Gastrocnemius medialis (tissue), 4 donors: ENCODE data around the gene GNG2. TPM values are rescaled to one million over a fixed set of nuclear protein-coding genes. Genes with fewer than 3 reads are reported as not detected.

Experiments
- ATAC-seq, 2 donors: fragments of 150-250 bp; one replicate each; pipeline ENCODE4 v1.9.1; 2016
- DNase-seq, 2 donors: peaks; one replicate each; pipeline ENCODE4 v3.0.0-alpha.2; 2019
- H3K27ac ChIP-seq, 4 donors: fragments of 200-600 bp; sonication (generic); 1 replicate in 1 of 4; 2 replicates in 3 of 4; pipeline ENCODE4 v1.5.1; 2016 to 2018; ENCODE audit warnings: mild to moderate bottlenecking in 2 of 4, moderate library complexity in 1 of 4
- H3K27me3 ChIP-seq, 3 donors: fragments of 200-600 bp; sonication (generic) in 2 of 3; 1 replicate in 1 of 3; 2 replicates in 2 of 3; pipeline versions ENCODE4 v1.5.1 to v1.6.0; 2016 to 2019; ENCODE audit warnings: mild to moderate bottlenecking in 1 of 3, moderate library complexity in 1 of 3
- H3K36me3 ChIP-seq, 2 donors: fragments of 200-600 bp; sonication (generic) in 1 of 2; one replicate each; pipeline ENCODE4 v1.5.1; 2017 to 2018
- H3K4me1 ChIP-seq, 2 donors: fragments of 200-600 bp; sonication (generic) in 1 of 2; one replicate each; pipeline ENCODE4 v1.5.1; 2016 to 2017; ENCODE audit warnings: mild to moderate bottlenecking in 2 of 2
- H3K4me3 ChIP-seq, 4 donors: fragments of 200-600 bp; sonication (generic) in 3 of 4; 1 replicate in 1 of 4; 2 replicates in 3 of 4; pipeline ENCODE4 v1.5.1; 2016 to 2019; ENCODE audit warnings: mild to moderate bottlenecking in 2 of 4
- H3K9me3 ChIP-seq, 3 donors: fragments of 200-600 bp; sonication (generic) in 2 of 3; 1 replicate in 1 of 3; 2 replicates in 2 of 3; pipeline ENCODE4 v1.5.1; 2016 to 2019
- CTCF ChIP-seq, 5 experiments: fragments of 450-650 bp in 3 of 5; fragments of 200-600 bp in 2 of 5; sonication (generic) in 2 of 5; IDR thresholded peaks in 4 of 5; conservative IDR thresholded peaks in 1 of 5; 1 replicate in 4 of 5; 2 replicates in 1 of 5; pipeline ENCODE4 v1.5.1; 2016 to 2019; ENCODE audit warnings: antibody characterized with exemption in 5 of 5, mild to moderate bottlenecking in 3 of 5, moderate library complexity in 3 of 5
- POLR2A ChIP-seq, 2 donors: fragments of 450-650 bp; IDR thresholded peaks; one replicate each; pipeline ENCODE4 v1.6.1; 2017; ENCODE audit warnings: antibody characterized with exemption in 2 of 2, mild to moderate bottlenecking in 2 of 2, moderate library complexity in 2 of 2
- in situ Hi-C, 4 donors: fragments of 200-750 bp; cut with MboI; loops; one replicate each; pipeline versions ENCODE4 v1.15.0 to v1.8.0; 2017; ENCODE audit warnings: low sequenced_read_pairs in 4 of 4
- intact Hi-C: fragments of 100-400 bp; cut with DNase I; formaldehyde crosslinking; loops from one replicate; pipeline ENCODE4 v1.15.1; 2023; ENCODE audit warnings: low total_unique reads
- total RNA-seq, 4 donors: library from RNA; depleted of rRNA; stranded (reverse); fragments of >200 nt; gene quantifications; one replicate each; pipeline versions ENCODE4 v1.1.0 to v1.2.3, GENCODE V29; 2016

The GNG2 gene
- total RNA-seq, 4 donors from 2014 or later, result 0.41 to 4.9 (median 2.2) TPM

GRCh38 chr14:51922624-51923023 is 62.2 kb downstream of the GNG2 start:
- no peak overlapping the region for H3K4me3 ChIP-seq
- no peaks in the 10 kb centered on the region for H3K27me3 ChIP-seq
- in situ Hi-C loops (no loop called here), intact Hi-C loops (no loop called here)
- no peaks in the 10 kb centered on the region for H3K4me1 ChIP-seq
- TF ChIP-seq POLR2A (IDR thresholded peaks at IDR 0.05) (no peak), CTCF (IDR thresholded peaks at IDR 0.05 in 4 of 5, conservative IDR thresholded peaks at IDR 0.05 in 1 of 5) (no peak)
- ATAC-seq (no peak), DNase-seq (no peak)
- H3K36me3 ChIP-seq, result no peaks in the 10 kb centered on the region
- H3K27ac ChIP-seq, result no peak overlapping the region
- no peaks in the 10 kb centered on the region for H3K9me3 ChIP-seq

- ATAC-seq (no peak), DNase-seq (no peak)
- no peak for TF ChIP-seq POLR2A (IDR thresholded peaks at IDR 0.05)
- TF ChIP-seq CTCF (IDR thresholded peaks at IDR 0.05 in 4 of 5, conservative IDR thresholded peaks at IDR 0.05 in 1 of 5), result no peak
- H3K36me3 ChIP-seq, result no peaks in the 10 kb centered on the region
- in situ Hi-C loops (no loop called here), intact Hi-C loops (no loop called here)
- H3K9me3 ChIP-seq, result no peaks in the 10 kb centered on the region
- H3K27ac ChIP-seq, result no peak overlapping the region
- no peaks in the 10 kb centered on the region for H3K4me1 ChIP-seq
- H3K27me3 ChIP-seq, result no peaks in the 10 kb centered on the region
- no peak overlapping the region for H3K4me3 ChIP-seq
Measured at GRCh38 chr14:51924600-51924999, 64.2 kb downstream of the GNG2 start.

GRCh38 chr14:51925980-51926379 is 65.6 kb downstream of the GNG2 start:
- H3K36me3 ChIP-seq, result no peaks in the 10 kb centered on the region
- DNase-seq (no peak), ATAC-seq (no peak)
- H3K27me3 ChIP-seq, result no peaks in the 10 kb centered on the region
- no peak overlapping the region for H3K27ac ChIP-seq
- no peak overlapping the region for H3K4me3 ChIP-seq
- no peaks in the 10 kb centered on the region for H3K9me3 ChIP-seq
- no peaks in the 10 kb centered on the region for H3K4me1 ChIP-seq
- in situ Hi-C loops (no loop called here), intact Hi-C loops (no loop called here)
- no peak for TF ChIP-seq POLR2A (IDR thresholded peaks at IDR 0.05)
- no peak for TF ChIP-seq CTCF (IDR thresholded peaks at IDR 0.05 in 4 of 5, conservative IDR thresholded peaks at IDR 0.05 in 1 of 5)

- no peak overlapping the region for H3K4me3 ChIP-seq
- H3K4me1 ChIP-seq, result no peaks in the 10 kb centered on the region
- in situ Hi-C loops (no loop called here), intact Hi-C loops (no loop called here)
- DNase-seq (no peak), ATAC-seq (no peak)
- H3K9me3 ChIP-seq, result no peaks in the 10 kb centered on the region
- H3K36me3 ChIP-seq, result no peaks in the 10 kb centered on the region
- no peaks in the 10 kb centered on the region for H3K27me3 ChIP-seq
- H3K27ac ChIP-seq, result no peak overlapping the region
- TF ChIP-seq CTCF (IDR thresholded peaks at IDR 0.05 in 4 of 5, conservative IDR thresholded peaks at IDR 0.05 in 1 of 5), result no peak
- TF ChIP-seq POLR2A (IDR thresholded peaks at IDR 0.05), result no peak
Measured at GRCh38 chr14:51926449-51926848, 66.0 kb downstream of the GNG2 start.

- Histone ChIP-seq H3K4me1 (no peaks in the 10 kb centered on the region), H3K9me3 (no peaks in the 10 kb centered on the region), H3K4me3 (no peak overlapping the region), H3K36me3 (no peaks in the 10 kb centered on the region), H3K27ac (no peak overlapping the region), H3K27me3 (no peaks in the 10 kb centered on the region)
- ATAC-seq, result no peak
- intact Hi-C loops, result no loop called here
- TF ChIP-seq CTCF (IDR thresholded peaks at IDR 0.05 in 4 of 5, conservative IDR thresholded peaks at IDR 0.05 in 1 of 5) (no peak), POLR2A (IDR thresholded peaks at IDR 0.05) (no peak)
- in situ Hi-C loops, result no loop called here
- no peak for DNase-seq
Measured at GRCh38 chr14:51928568-51928967, 68.2 kb downstream of the GNG2 start.
